CD4-positive, alpha-beta T cell treated with Interleukin-1 beta for 1 hour (primary cell): ENCODE data around the gene ZNF426.

Experiments
- DNase-seq, 2 donors: peaks; one replicate each; pipeline ENCODE4 v3.0.0-alpha.2; 2020 to 2022

ZNF426 gene

DNA sequence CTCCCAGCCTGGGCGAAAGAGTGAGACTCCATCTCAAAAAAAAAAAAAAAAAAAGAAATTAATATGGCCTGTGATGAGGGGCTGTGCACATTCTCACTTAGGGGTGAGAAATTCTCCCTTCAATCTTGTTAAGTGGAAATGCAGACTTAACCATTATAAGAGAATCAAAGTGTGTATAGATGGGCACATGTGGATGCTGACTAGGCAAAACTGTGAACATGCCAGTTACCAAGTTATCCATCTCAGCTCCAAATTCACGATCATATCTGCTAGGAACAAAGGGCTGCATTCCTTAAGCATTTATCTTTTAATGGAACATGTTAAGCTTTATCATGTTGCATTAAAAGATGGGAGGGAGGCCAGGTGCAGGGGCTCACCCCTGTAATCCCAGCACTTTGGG, 44.3 kb downstream of the ZNF426 start:
- no peak for DNase-seq

DNA sequence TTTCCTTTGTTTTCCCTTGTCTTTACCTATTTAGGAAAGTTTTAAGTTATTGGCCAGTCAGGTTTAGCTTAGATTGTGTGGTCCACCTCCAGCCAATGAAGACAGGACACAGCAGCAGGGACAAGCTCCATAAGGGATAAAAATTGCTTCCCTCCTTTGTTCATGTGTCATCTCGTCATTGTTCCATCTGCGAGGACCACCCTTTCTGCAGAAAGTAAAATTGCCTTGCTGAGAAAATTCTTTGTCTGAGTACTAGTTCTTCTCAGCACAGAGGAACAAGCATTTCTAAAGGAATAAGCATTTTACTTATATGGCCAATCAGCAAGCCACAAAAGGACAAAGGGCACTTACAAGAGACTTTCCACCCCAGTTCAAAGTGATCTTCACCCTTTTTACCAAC, 51.4 kb downstream of the ZNF426 start:
- DNase-seq: no peak

DNA sequence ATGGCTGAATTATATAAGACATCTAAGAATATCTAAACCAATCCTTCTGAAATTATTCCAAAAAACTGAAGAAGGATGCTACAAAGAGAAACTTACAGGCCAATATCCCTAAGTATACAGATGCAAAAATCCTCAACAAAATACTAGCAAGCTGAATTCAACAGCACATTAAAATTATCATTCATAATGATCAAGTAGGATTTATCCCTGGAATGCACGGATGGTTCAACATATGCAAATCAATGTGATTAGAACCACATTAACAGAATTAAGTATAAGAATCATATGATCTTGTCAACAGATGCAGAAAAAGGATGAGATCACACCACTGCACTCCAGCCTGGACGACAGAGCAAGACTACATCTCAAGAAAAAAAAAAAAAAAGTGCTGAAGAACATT, 53.3 kb downstream of the ZNF426 start:
- no peak for DNase-seq

DNA sequence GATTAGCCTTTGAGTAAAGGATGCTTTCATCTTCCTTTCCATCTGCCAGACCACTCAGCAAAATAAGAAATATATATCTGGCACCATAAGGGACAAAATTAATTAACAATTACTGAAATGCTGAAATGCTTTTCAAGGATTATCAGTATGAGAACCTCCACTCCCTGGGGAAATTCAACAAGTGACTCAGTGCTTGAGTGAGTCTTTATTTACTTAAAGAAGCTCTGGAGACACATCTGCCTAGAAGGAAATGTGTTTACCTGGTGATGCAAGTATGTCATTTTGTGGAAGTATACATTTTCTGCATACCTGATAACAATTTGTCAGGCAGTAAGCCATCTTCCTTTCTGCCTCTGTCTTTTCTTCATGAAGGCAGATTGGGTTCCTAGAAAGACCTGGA, 63.5 kb downstream of the ZNF426 start:
- DNase-seq: no peak
